ENCODE results near the gene TNFRSF25. TPM values are rescaled to one million over a fixed set of nuclear protein-coding genes. Genes with fewer than 3 reads are reported as not detected.
A peak's percentile ranks its signal among the peaks of the same experiment; 100 is the strongest.

The TNFRSF25 gene
- total and polyA plus RNA-seq, 2 experiments from 2014 or later: 13.6 to 25.3 TPM

DNA sequence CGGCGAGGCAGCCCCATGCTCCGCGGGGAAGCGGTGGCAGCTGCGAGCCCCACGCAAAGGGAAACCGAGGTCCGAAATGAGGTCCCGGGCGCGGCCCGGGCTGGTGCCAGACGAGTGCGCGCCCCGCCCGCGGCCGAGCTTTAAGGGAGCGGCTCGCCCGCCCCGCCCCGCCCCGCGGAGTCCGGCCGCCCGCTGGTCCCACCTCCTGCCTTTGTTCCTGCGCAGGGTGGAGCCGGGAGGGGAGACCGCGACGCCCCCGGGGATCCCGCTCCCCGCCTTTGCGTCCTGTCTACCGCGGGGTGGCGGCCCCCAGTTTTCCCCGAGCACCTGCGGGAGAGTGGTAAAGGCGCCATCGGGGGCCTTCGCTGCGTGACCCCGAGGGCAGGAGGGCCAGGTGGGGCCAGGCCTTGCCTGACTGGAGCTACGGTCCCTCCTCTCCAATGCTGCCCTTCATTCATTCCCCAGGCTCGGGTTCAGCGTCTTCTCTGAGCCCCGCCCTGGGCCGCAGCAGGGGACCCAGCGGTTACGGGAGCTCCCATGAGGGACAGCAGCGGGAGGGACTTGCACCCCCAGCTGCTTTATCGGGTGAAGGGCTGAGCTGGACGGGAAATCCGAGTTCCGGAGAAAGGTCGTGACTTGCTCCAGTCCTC, 46.0 kb downstream of the TNFRSF25 start, which contains the start of gene HES2:
Gene HES2, minus strand, starts transcription at position 116 of the 650 bp plus-strand sequence. Its CDS starts 99 bp downstream, at position 17.
- Histone ChIP-seq H3F3A (replicated peaks; ENCODE audit: low read depth) (peaks cover 25% of the 10 kb centered on the region), H2AFZ (peak within 1 kb of the TSS; percentile 83), H3K4me1 (ENCODE audit: insufficient read depth) (peaks cover 14% of the 10 kb centered on the region), H3K27me3 (ENCODE audit: insufficient read depth) (peaks cover 100% of the 10 kb centered on the region), H3K4me3 (peak within 1 kb of the TSS; percentile 65), H3K9me2 (ENCODE audit: insufficient read depth) (no peaks in the 10 kb centered on the region), H4K20me1 (replicated peaks; ENCODE audit: insufficient read depth) (peaks cover 8% of the 10 kb centered on the region; the same call in 1 of the 2 replicates), H3K36me3 (ENCODE audit: insufficient read depth) (no peaks in the 10 kb centered on the region), H3K4me2 (peak within 1 kb of the TSS; percentile 85), H3K79me2 (replicated peaks; ENCODE audit: insufficient read depth) (no peaks in the 10 kb centered on the region), H3K27ac (ENCODE audit: low read depth) (no peak within 1 kb of the TSS)
- peaks cover 91% of the 10 kb centered on the region for H3K27me3 Mint-ChIP-seq (ENCODE audit: insufficient read depth, low read depth, poor library complexity)
- no peaks in the 10 kb centered on the region for H3K9me3 Mint-ChIP-seq
- peak within 1 kb of the TSS; percentile 65 for H3K4me3 Mint-ChIP-seq
- no peaks in the 10 kb centered on the region for H3K36me3 Mint-ChIP-seq (ENCODE audit: low read depth)
- TF ChIP-seq JUNB (IDR thresholded peaks at IDR 0.05; ENCODE audit: unreplicated experiment): no peak
- TF ChIP-seq CREB1 (CRISPR knock-in tag; IDR thresholded peaks at IDR 0.05; ENCODE audit: low read depth): no peak
- TF ChIP-seq POLR2AphosphoS5 (IDR thresholded peaks at IDR 0.05; ENCODE audit: low read depth): 0 out of 2 replicates have a peak, but pooled peaks have one; percentile 15
- TF ChIP-seq EZH2 (IDR thresholded peaks at IDR 0.05; ENCODE audit: low read depth, unreplicated experiment): peak; percentile 58
- no peak for TF ChIP-seq STAT1 (IDR thresholded peaks at IDR 0.05; ENCODE audit: unreplicated experiment)
- TF ChIP-seq ZNF114 (CRISPR knock-in tag; IDR thresholded peaks at IDR 0.05): no peak
- H3K27ac Mint-ChIP-seq: no peak within 1 kb of the TSS
- H3K4me1 Mint-ChIP-seq: peaks cover 10% of the 10 kb centered on the region; the same call in 2 of the 3 replicates
- DNase-seq (ENCODE audit: low spot score) (peak; percentile 74), ATAC-seq (peak; percentile 42)

DNA sequence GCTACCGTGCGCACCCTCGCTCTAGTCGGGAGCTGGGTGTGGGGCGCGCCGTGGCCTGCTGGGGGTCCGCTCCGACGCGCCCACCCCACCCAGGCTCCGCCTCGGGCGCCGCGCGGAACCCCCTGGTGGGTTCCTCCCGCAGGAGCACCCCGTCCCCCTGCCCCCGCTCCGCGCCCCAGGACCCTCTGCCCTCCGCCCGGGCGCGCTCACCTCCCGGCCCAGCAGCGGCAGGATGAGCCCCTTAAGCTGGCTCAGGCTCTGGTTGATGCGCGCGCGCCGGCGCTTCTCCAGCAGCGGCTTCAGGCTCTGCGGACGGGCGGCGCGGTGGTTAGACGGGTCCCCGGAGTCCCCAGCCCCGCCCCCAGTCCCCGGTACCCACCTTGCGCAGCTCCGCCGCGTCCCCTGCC, 46.6 kb downstream of the TNFRSF25 start:
- H3K36me3 ChIP-seq (ENCODE audit: insufficient read depth): no peaks in the 10 kb centered on the region
- no peak overlapping the region for H3K27ac ChIP-seq (ENCODE audit: low read depth)
- no peaks in the 10 kb centered on the region for H3K36me3 Mint-ChIP-seq (ENCODE audit: low read depth)
- peak; percentile 84 for DNase-seq (ENCODE audit: low spot score)
- H3K27me3 ChIP-seq (ENCODE audit: insufficient read depth): peaks cover 99% of the 10 kb centered on the region
- no peaks in the 10 kb centered on the region for H3K9me3 Mint-ChIP-seq
- peaks cover 8% of the 10 kb centered on the region; the same call in 1 of the 2 replicates for H4K20me1 ChIP-seq (replicated peaks; ENCODE audit: insufficient read depth)
- peak overlapping the region; percentile 83 for H2AFZ ChIP-seq
- H3K4me2 ChIP-seq: peak overlapping the region; percentile 85
- H3K4me3 ChIP-seq: peak overlapping the region; percentile 65
- no peaks in the 10 kb centered on the region for H3K9me2 ChIP-seq (ENCODE audit: insufficient read depth)
- H3K79me2 ChIP-seq (replicated peaks; ENCODE audit: insufficient read depth): no peaks in the 10 kb centered on the region
- peak overlapping the region; percentile 65; the same call in 2 of the 3 replicates for H3K4me3 Mint-ChIP-seq
- peak; percentile 35 for ATAC-seq
- H3K4me1 Mint-ChIP-seq: peaks cover 14% of the 10 kb centered on the region
- H3K27me3 Mint-ChIP-seq (ENCODE audit: insufficient read depth, low read depth, poor library complexity): peaks cover 95% of the 10 kb centered on the region
- H3F3A ChIP-seq (replicated peaks; ENCODE audit: low read depth): peaks cover 25% of the 10 kb centered on the region
- peaks cover 19% of the 10 kb centered on the region for H3K4me1 ChIP-seq (ENCODE audit: insufficient read depth)
- H3K27ac Mint-ChIP-seq: no peak overlapping the region
- TF ChIP-seq EZH2phosphoT487 (IDR thresholded peaks at IDR 0.05; ENCODE audit: unreplicated experiment) (no peak), JUNB (IDR thresholded peaks at IDR 0.05; ENCODE audit: unreplicated experiment) (no peak), ZNF114 (CRISPR knock-in tag; IDR thresholded peaks at IDR 0.05) (no peak), NANOG (IDR thresholded peaks at IDR 0.05; ENCODE audit: borderline replicate concordance) (no peak), EZH2 (IDR thresholded peaks at IDR 0.05; ENCODE audit: low read depth, unreplicated experiment) (no peak), POLR2AphosphoS5 (IDR thresholded peaks at IDR 0.05; ENCODE audit: low read depth) (no peak)
- TF ChIP-seq, protein P1, sequence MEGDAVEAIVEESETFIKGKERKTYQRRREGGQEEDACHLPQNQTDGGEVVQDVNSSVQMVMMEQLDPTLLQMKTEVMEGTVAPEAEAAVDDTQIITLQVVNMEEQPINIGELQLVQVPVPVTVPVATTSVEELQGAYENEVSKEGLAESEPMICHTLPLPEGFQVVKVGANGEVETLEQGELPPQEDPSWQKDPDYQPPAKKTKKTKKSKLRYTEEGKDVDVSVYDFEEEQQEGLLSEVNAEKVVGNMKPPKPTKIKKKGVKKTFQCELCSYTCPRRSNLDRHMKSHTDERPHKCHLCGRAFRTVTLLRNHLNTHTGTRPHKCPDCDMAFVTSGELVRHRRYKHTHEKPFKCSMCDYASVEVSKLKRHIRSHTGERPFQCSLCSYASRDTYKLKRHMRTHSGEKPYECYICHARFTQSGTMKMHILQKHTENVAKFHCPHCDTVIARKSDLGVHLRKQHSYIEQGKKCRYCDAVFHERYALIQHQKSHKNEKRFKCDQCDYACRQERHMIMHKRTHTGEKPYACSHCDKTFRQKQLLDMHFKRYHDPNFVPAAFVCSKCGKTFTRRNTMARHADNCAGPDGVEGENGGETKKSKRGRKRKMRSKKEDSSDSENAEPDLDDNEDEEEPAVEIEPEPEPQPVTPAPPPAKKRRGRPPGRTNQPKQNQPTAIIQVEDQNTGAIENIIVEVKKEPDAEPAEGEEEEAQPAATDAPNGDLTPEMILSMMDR (conservative IDR thresholded peaks at IDR 0.05; ENCODE audit: low read depth in 2 of 2): no peak
- TF ChIP-seq, protein P2, sequence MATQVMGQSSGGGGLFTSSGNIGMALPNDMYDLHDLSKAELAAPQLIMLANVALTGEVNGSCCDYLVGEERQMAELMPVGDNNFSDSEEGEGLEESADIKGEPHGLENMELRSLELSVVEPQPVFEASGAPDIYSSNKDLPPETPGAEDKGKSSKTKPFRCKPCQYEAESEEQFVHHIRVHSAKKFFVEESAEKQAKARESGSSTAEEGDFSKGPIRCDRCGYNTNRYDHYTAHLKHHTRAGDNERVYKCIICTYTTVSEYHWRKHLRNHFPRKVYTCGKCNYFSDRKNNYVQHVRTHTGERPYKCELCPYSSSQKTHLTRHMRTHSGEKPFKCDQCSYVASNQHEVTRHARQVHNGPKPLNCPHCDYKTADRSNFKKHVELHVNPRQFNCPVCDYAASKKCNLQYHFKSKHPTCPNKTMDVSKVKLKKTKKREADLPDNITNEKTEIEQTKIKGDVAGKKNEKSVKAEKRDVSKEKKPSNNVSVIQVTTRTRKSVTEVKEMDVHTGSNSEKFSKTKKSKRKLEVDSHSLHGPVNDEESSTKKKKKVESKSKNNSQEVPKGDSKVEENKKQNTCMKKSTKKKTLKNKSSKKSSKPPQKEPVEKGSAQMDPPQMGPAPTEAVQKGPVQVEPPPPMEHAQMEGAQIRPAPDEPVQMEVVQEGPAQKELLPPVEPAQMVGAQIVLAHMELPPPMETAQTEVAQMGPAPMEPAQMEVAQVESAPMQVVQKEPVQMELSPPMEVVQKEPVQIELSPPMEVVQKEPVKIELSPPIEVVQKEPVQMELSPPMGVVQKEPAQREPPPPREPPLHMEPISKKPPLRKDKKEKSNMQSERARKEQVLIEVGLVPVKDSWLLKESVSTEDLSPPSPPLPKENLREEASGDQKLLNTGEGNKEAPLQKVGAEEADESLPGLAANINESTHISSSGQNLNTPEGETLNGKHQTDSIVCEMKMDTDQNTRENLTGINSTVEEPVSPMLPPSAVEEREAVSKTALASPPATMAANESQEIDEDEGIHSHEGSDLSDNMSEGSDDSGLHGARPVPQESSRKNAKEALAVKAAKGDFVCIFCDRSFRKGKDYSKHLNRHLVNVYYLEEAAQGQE (IDR thresholded peaks at IDR 0.05; ENCODE audit: unreplicated experiment): no peak

All from GM23338 (cell line).